ENCODE results near the gene ZFAND3.

DNA sequence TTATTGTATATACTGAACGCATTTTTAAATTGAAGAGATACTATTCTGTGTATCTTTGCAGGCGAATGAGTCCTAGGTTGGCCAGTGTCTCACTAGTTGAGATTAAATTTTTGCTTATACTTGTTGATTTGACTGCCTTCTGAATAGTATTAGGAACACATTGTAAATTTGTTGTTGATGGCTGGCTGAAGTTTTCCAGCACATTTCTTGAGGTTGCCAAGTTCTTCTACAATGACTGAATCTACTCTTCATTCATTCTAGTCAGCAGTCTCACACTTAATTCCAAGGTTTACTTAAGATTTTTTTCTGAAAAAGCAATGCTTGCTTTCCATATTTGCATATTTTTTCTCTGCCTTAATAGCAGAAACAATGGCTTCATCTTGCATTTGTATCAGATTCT, 151.7 kb downstream of the ZFAND3 start:
- TF ChIP-seq POLR2A (IDR thresholded peaks at IDR 0.05; ENCODE audit: low read depth, low read length) = no peak
- no peak for TF ChIP-seq TAF1 (IDR thresholded peaks at IDR 0.05; ENCODE audit: borderline replicate concordance, low read depth, low read length)
- TF ChIP-seq POLR2AphosphoS5 (IDR thresholded peaks at IDR 0.05; ENCODE audit: low read depth, low read length) = no peak
